ENCODE data around the gene KNSTRN.
A peak's percentile ranks its signal among the peaks of the same experiment; 100 is the strongest.

Gene KNSTRN

GRCh38 chr15:40405501-40406381 lies 23.2 kb downstream of the KNSTRN start, which contains the start of gene IVD:
IVD (plus strand) TSS chr15:40405795; CDS start chr15:40405828, 33 bp downstream.
- peak; percentile 95 for DNase-seq

- peak; percentile 19 for DNase-seq
Measured at GRCh38 chr15:40407330-40407990, 24.9 kb downstream of the KNSTRN start.

GRCh38 chr15:40409366-40409765 lies 26.8 kb downstream of the KNSTRN start:
- peak; percentile 12 for DNase-seq

- no peak for DNase-seq
Measured at GRCh38 chr15:40410476-40410875, 28.0 kb downstream of the KNSTRN start.

GRCh38 chr15:40412095-40412759 lies 29.7 kb downstream of the KNSTRN start:
- DNase-seq = no peak

- DNase-seq = no peak
Measured at GRCh38 chr15:40413036-40413435, 30.5 kb downstream of the KNSTRN start.

- DNase-seq = no peak
Measured at GRCh38 chr15:40414816-40415215, 32.3 kb downstream of the KNSTRN start.

- no peak for DNase-seq
Measured at GRCh38 chr15:40415226-40415625, 32.7 kb downstream of the KNSTRN start.

GRCh38 chr15:40416056-40416455 lies 33.5 kb downstream of the KNSTRN start:
- DNase-seq = no peak

- DNase-seq = no peak
Measured at GRCh38 chr15:40418126-40418525, 35.6 kb downstream of the KNSTRN start.

GRCh38 chr15:40420071-40420713 lies 37.7 kb downstream of the KNSTRN start:
- DNase-seq = no peak

GRCh38 chr15:40420793-40421192 lies 38.3 kb downstream of the KNSTRN start:
- no peak for DNase-seq

GRCh38 chr15:40421246-40422157 lies 39.0 kb downstream of the KNSTRN start:
- DNase-seq = peak; percentile 81

- DNase-seq = no peak
Measured at GRCh38 chr15:40424483-40425115, 42.1 kb downstream of the KNSTRN start.

GRCh38 chr15:40425681-40426080 lies 43.2 kb downstream of the KNSTRN start:
- DNase-seq = no peak

GRCh38 chr15:40427188-40427587 lies 44.7 kb downstream of the KNSTRN start:
- no peak for DNase-seq

- DNase-seq = no peak
Measured at GRCh38 chr15:40428185-40428584, 45.7 kb downstream of the KNSTRN start.

- no peak for DNase-seq
Measured at GRCh38 chr15:40429068-40429710, 46.7 kb downstream of the KNSTRN start.

- no peak for DNase-seq
Measured at GRCh38 chr15:40430271-40430805, 47.8 kb downstream of the KNSTRN start.

- DNase-seq = no peak
Measured at GRCh38 chr15:40435023-40435709, 52.6 kb downstream of the KNSTRN start.

All from activated CD4-positive, alpha-beta T cell treated with anti-CD3 and anti-CD28 coated beads, Interleukin-2, amount 50 U/mL, for 16 hours (primary cell).